Mammary epithelial cell (primary cell): ENCODE data around the gene SPTAN1.

ENCODE experiments used
- CTCF ChIP-seq, 2 donors: IDR thresholded peaks in 1 of 2; conservative IDR thresholded peaks in 1 of 2; 2 replicates each; pipeline ENCODE4 v1.5.1; 2011 to 2012; ENCODE audit warnings: inconsistent platforms in 2 of 2, low read length in 2 of 2, mild to moderate bottlenecking in 2 of 2, control low read depth in 1 of 2, low read depth in 1 of 2; ENCODE audit not compliant: insufficient read depth in 1 of 2; ENCODE audit errors: extremely low read depth in 1 of 2
- EZH2 ChIP-seq: IDR thresholded peaks from 2 replicates; pipeline ENCODE4 v1.6.1; 2012; ENCODE audit warnings: low read length, inconsistent platforms, borderline replicate concordance

- no peak for TF ChIP-seq CTCF (conservative IDR thresholded peaks at IDR 0.05 in 1 of 2, IDR thresholded peaks at IDR 0.05 in 1 of 2; ENCODE audit: extremely low read depth in 1 of 2, insufficient read depth in 1 of 2, low read depth in 1 of 2, low read length in 2 of 2)
- no peak for TF ChIP-seq EZH2
Observed at GRCh38 chr9:128657344-128657704, 104.9 kb downstream of the SPTAN1 start.
